Body of pancreas (tissue), 4 donors: ENCODE data around the gene CHRNG. TPM values are rescaled to one million over a fixed set of nuclear protein-coding genes. Genes with fewer than 3 reads are reported as not detected.

Experiments
- ATAC-seq: fragments of 150-250 bp; one replicate; pipeline ENCODE4 v1.9.1; 2016
- DNase-seq, 4 donors: peaks; one replicate each; pipeline ENCODE4 v3.0.0-alpha.2; 2019
- H3K27ac ChIP-seq, 4 donors: fragments of 200-600 bp; sonication (generic); 1 replicate in 3 of 4; 2 replicates in 1 of 4; pipeline versions ENCODE4 v1.5.1 to v1.6.1; 2016 to 2019; ENCODE audit warnings: mild to moderate bottlenecking in 1 of 4, mixed read lengths in 1 of 4, moderate library complexity in 1 of 4
- H3K27me3 ChIP-seq, 2 donors: fragments of 200-600 bp; sonication (generic); one replicate each; pipeline ENCODE4 v1.6.0; 2016; ENCODE audit warnings: mild to moderate bottlenecking in 1 of 2
- H3K36me3 ChIP-seq, 2 donors: fragments of 200-600 bp; sonication (generic); replicated peaks in 1 of 2; 2 replicates each; pipeline ENCODE4 v1.5.1; 2016; ENCODE audit warnings: low read depth in 2 of 2; ENCODE audit not compliant: insufficient read depth in 1 of 2
- H3K4me1 ChIP-seq: fragments of 200-600 bp; sonication (generic); one replicate; pipeline ENCODE4 v1.6.0; 2016
- H3K4me3 ChIP-seq, 2 donors: fragments of 200-600 bp; sonication (generic); 1 replicate in 1 of 2; 2 replicates in 1 of 2; pipeline ENCODE4 v1.5.1; 2016 to 2019
- H3K9me3 ChIP-seq, 3 donors: fragments of 200-600 bp; sonication (generic); 1 replicate in 2 of 3; 2 replicates in 1 of 3; pipeline ENCODE4 v1.5.1; 2016
- POLR2A ChIP-seq, 3 donors: fragments of 450-650 bp; IDR thresholded peaks; one replicate each; pipeline ENCODE4 v1.6.1; 2016; ENCODE audit warnings: antibody characterized with exemption in 3 of 3, mild to moderate bottlenecking in 2 of 3
- WGBS, 2 donors: methylation state at CpG; one replicate each; pipeline ENCODE4 v1.1.5; 2017; 5-methylcytosine and 5-hydroxymethylcytosine counted together
- intact Hi-C: fragments of 100-400 bp; cut with DNase I; formaldehyde crosslinking; loops from one replicate; pipeline ENCODE4 v1.15.1; 2023
- total RNA-seq, 2 donors: library from RNA; depleted of rRNA; stranded (reverse); fragments of >200 nt; gene quantifications; one replicate each; pipeline ENCODE4 v1.1.0, GENCODE V29; 2016
- TF ChIP-seq, protein P1 (sequence below), 7 experiments: fragments of 450-650 bp in 4 of 7; fragments of 200-600 bp in 3 of 7; sonication (generic) in 3 of 7; IDR thresholded peaks; one replicate each; pipeline ENCODE4 v1.5.1; 2016 to 2019; ENCODE audit warnings: antibody characterized with exemption in 7 of 7

CHRNG gene
- total RNA-seq, 2 donors from 2014 or later = not detected

DNA sequence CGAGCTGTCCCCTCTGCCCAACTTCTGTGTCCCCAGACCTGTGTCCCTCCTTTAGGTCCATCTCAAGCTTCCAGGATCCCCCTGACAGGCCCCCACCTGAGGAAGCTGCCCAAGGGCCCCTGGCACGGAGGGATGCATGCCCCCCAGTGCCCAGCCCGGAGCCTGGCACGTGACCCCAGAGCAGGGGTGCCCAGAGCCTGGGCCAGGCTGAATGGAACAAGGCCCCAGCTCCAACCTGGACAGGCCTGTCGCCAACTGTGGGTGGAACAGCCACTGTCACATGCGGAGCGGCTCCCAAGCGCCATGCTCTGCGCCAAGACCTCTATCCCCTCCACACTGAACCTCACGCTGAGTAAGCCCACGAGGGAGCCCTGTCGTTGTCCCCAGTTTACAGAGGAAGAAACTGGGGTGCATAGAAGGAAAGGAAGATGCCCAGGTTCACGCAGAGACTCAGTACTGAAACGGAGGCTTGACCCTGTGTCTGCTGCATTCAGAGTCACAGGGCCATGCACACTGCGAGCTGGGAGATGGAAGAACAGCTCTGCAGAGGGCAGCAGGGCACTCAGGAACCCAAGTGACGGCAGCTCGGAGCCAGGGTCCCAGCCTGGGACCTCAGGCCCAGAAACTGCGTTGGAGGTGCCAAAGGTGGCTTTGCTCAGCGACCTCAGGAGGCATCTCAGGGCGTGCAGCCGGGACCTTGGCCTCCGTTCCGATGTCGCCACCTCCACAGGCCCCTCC is 46.4 kb upstream of the CHRNG start:
- no peaks in the 10 kb centered on the region for H3K9me3 ChIP-seq
- H3K4me1 ChIP-seq = no peaks in the 10 kb centered on the region
- WGBS, 2 donors = 74 to 87% methylated on average over 16 to 24 of the region's 24 CpGs
- TF ChIP-seq, protein P1, sequence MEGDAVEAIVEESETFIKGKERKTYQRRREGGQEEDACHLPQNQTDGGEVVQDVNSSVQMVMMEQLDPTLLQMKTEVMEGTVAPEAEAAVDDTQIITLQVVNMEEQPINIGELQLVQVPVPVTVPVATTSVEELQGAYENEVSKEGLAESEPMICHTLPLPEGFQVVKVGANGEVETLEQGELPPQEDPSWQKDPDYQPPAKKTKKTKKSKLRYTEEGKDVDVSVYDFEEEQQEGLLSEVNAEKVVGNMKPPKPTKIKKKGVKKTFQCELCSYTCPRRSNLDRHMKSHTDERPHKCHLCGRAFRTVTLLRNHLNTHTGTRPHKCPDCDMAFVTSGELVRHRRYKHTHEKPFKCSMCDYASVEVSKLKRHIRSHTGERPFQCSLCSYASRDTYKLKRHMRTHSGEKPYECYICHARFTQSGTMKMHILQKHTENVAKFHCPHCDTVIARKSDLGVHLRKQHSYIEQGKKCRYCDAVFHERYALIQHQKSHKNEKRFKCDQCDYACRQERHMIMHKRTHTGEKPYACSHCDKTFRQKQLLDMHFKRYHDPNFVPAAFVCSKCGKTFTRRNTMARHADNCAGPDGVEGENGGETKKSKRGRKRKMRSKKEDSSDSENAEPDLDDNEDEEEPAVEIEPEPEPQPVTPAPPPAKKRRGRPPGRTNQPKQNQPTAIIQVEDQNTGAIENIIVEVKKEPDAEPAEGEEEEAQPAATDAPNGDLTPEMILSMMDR (IDR thresholded peaks at IDR 0.05) = no peak
- no peak for TF ChIP-seq POLR2A (IDR thresholded peaks at IDR 0.05)
- no peak overlapping the region for H3K27ac ChIP-seq
- intact Hi-C loops = no loop called here
- ATAC-seq (no peak), DNase-seq (no peak)
- no peak overlapping the region for H3K4me3 ChIP-seq
- no peaks in the 10 kb centered on the region for H3K27me3 ChIP-seq
- no peaks in the 10 kb centered on the region for H3K36me3 ChIP-seq

DNA sequence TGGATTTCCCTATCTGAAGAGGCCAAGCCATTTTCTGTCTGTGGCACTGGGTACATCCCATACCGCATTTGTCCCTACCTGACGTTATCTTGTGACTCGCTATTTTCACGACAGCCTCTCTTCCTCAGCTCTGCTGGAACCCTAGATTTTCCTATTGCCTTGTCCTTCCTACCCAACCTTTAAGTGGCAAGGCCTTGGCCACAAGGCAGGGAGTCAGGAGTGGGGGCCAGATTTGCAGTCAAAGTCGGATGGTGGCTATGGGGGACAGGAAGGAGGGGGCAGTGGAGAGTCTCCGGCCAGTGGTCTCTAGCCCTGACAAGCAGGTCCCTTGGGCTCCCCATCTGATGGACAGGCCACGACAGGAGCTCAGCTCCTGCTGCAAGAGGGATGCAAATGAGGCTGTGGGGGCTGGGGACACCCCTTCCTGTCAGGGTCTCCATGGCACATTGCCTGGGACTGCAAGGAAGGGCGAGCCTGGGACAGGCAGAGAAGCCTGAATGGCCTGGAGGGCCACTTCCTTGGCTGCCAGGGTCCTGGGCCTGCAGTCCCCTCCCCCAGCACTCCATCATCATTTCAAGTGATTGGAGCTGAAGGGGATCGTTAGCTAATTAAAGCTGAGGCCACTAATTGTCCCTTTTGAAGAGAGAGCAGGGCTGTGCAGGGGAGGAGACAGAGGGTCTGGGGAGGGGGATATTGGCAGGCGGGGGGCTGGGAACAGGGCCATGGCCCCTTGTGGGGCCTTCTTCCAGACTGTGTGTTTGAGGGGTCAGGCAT is 45.6 kb upstream of the CHRNG start:
- Histone ChIP-seq H3K4me3 (no peak overlapping the region), H3K27ac (no peak overlapping the region), H3K27me3 (no peaks in the 10 kb centered on the region), H3K4me1 (no peaks in the 10 kb centered on the region), H3K9me3 (no peaks in the 10 kb centered on the region), H3K36me3 (no peaks in the 10 kb centered on the region)
- intact Hi-C loops = no loop called here
- 76 to 80% methylated on average over 10 of the region's 10 CpGs for WGBS, 2 donors
- DNase-seq (no peak), ATAC-seq (no peak)
- no peak for TF ChIP-seq POLR2A (IDR thresholded peaks at IDR 0.05)
- TF ChIP-seq, protein P1 (IDR thresholded peaks at IDR 0.05) = no peak

DNA sequence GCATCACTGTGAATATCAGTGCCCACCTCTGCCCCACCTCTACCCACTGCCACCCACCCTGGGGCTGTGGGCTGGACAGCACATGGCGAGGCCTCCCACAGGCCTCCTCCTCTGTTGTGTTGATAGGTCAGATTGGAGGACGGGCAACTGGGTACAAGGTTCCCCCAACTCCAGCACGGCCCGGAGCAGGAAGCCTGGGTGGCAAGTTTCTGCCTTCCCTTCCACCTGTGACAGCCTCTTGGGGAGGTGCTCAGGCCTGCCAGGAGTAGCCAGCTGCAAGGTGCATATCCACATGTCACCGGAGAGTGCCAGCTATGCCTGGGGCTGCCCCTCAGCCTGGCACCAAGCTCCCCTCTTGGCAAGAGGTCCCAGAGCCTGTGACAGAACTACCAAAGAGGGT is 45.0 kb upstream of the CHRNG start:
- H3K27me3 ChIP-seq = no peaks in the 10 kb centered on the region
- H3K4me1 ChIP-seq = no peaks in the 10 kb centered on the region
- no peak for ATAC-seq
- no peak overlapping the region for H3K4me3 ChIP-seq
- WGBS, 2 donors = 77 to 83% methylated on average over 2 of the region's 5 CpGs
- no peak overlapping the region for H3K27ac ChIP-seq
- DNase-seq = no peak
- H3K9me3 ChIP-seq = no peaks in the 10 kb centered on the region
- H3K36me3 ChIP-seq = no peaks in the 10 kb centered on the region
- TF ChIP-seq, protein P1 (IDR thresholded peaks at IDR 0.05) = no peak
- no peak for TF ChIP-seq POLR2A (IDR thresholded peaks at IDR 0.05)
- intact Hi-C loops = no loop called here

DNA sequence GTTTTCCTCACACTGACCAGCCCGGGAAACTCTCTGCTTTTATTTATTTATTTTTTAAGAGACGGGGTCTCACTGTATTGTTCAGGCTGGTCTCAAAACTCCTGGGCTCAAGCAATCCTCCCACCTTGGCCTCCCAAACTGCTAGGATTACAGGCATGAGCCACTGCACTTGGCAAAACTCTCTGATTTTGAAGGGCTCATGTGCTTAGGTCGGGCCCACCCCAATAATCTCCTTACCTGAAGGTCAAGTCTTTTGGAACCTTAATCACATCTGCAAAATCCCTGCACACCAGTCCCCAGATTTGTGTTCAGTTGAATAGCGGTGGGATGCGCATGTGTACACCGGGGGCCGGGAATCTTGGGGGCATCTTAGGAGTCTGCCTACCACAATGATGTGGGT is 44.2 kb upstream of the CHRNG start:
- no peak for TF ChIP-seq POLR2A (IDR thresholded peaks at IDR 0.05)
- TF ChIP-seq, protein P1 (IDR thresholded peaks at IDR 0.05) = no peak
- Histone ChIP-seq H3K4me3 (no peak overlapping the region), H3K27ac (no peak overlapping the region), H3K36me3 (no peaks in the 10 kb centered on the region), H3K9me3 (no peaks in the 10 kb centered on the region), H3K4me1 (no peaks in the 10 kb centered on the region), H3K27me3 (no peaks in the 10 kb centered on the region)
- DNase-seq = no peak
- intact Hi-C loops = no loop called here
- ATAC-seq = no peak
- WGBS, 2 donors = 82 to 84% methylated on average over 7 of the region's 7 CpGs
